B cell (primary cell): ENCODE measurements around the gene HERC2. TPM values are rescaled to one million over a fixed set of nuclear protein-coding genes. Genes with fewer than 3 reads are reported as not detected.

ENCODE experiments used
- ATAC-seq: fragments of 200-7000 bp; cut with Tn5 transposase; one replicate; pipeline ENCODE4 v1.10.0; 2021; ENCODE audit warnings: low read depth, mild to moderate bottlenecking, moderate number of reproducible peaks, moderate library complexity
- CTCF ChIA-PET: fragments of 350-600 bp; sonication (Branson Sonifier 250); formaldehyde crosslinking; loops from one replicate; lab custom pipeline; 2021; ENCODE audit warnings: antibody characterized with exemption, inconsistent platforms; lab: Charles Lee
- POLR2A ChIA-PET: fragments of 350-600 bp; sonication (Branson Sonifier 250); formaldehyde crosslinking; loops from one replicate; lab custom pipeline; 2021; ENCODE audit warnings: antibody characterized with exemption; lab: Charles Lee
- DNase-seq: peaks from one replicate; pipeline ENCODE4 v3.0.0; 2013
- H2AFZ ChIP-seq: 2 replicates; pipeline ENCODE4 v1.6.1; 2012; ENCODE audit warnings: mild to moderate bottlenecking, low read depth, low read length; ENCODE audit not compliant: insufficient read depth, poor library complexity, severe bottlenecking
- H3K27ac ChIP-seq, 2 donors: 1 replicate in 1 of 2; 2 replicates in 1 of 2; pipeline ENCODE4 v1.5.1; 2012 to 2013; ENCODE audit warnings: low read length in 2 of 2, mild to moderate bottlenecking in 2 of 2, moderate library complexity in 1 of 2
- H3K27me3 ChIP-seq, 4 experiments: fragments of 200-600 bp in 1 of 4; sonication (generic) in 1 of 4; replicated peaks in 1 of 4; 1 replicate in 2 of 4; 2 replicates in 2 of 4; pipeline versions ENCODE4 v1.6.1 to v1.7.0; 2013 to 2016; ENCODE audit warnings: low read length in 3 of 4, mild to moderate bottlenecking in 2 of 4, mixed read lengths in 1 of 4, moderate library complexity in 1 of 4; ENCODE audit not compliant: insufficient read depth in 4 of 4, control insufficient read depth in 3 of 4; ENCODE audit errors: control extremely low read depth in 1 of 4
- H3K36me3 ChIP-seq, 2 experiments: replicated peaks in 1 of 2; 1 replicate in 1 of 2; 2 replicates in 1 of 2; pipeline versions ENCODE4 v1.6.1 to v1.7.1; 2013; ENCODE audit warnings: low read length in 1 of 2; ENCODE audit not compliant: insufficient read depth in 2 of 2, control insufficient read depth in 1 of 2; ENCODE audit errors: control extremely low read depth in 1 of 2, extremely low read depth in 1 of 2
- H3K4me1 ChIP-seq, 2 donors: fragments of 200-600 bp in 1 of 2; sonication (generic) in 1 of 2; 1 replicate in 1 of 2; 2 replicates in 1 of 2; pipeline versions ENCODE4 v1.5.1 to v1.6.1; 2013 to 2017; ENCODE audit warnings: low read length in 2 of 2; ENCODE audit not compliant: control insufficient read depth in 2 of 2, insufficient read depth in 2 of 2
- H3K4me2 ChIP-seq: replicated peaks from 2 replicates; pipeline ENCODE3; 2012; ENCODE audit warnings: mild to moderate bottlenecking, low read depth, low read length; ENCODE audit not compliant: poor library complexity, severe bottlenecking
- H3K4me3 ChIP-seq, 5 experiments: fragments of 200-600 bp in 1 of 5; sonication (generic) in 1 of 5; 1 replicate in 3 of 5; 2 replicates in 2 of 5; pipeline versions ENCODE4 v1.5.1 to v1.7.0; 2011 to 2016; ENCODE audit warnings: low read length in 4 of 5, mild to moderate bottlenecking in 4 of 5, low read depth in 2 of 5, control low read depth in 1 of 5, moderate library complexity in 1 of 5; ENCODE audit not compliant: insufficient read depth in 1 of 5; ENCODE audit errors: control extremely low read depth in 1 of 5, extremely low read depth in 1 of 5
- H3K79me2 ChIP-seq: fragments of 200-600 bp; sonication (generic); one replicate; pipeline ENCODE4 v1.6.0; 2016; ENCODE audit warnings: low read length; ENCODE audit not compliant: control insufficient read depth, insufficient read depth
- H3K9ac ChIP-seq: fragments of 200-600 bp; sonication (generic); 2 replicates; pipeline ENCODE4 v1.6.1; 2017; ENCODE audit warnings: mild to moderate bottlenecking, low read length, moderate library complexity
- H3K9me3 ChIP-seq, 3 donors: one replicate each; pipeline versions ENCODE4 v1.6.1 to v1.7.1; 2013; ENCODE audit warnings: low read length in 2 of 3; ENCODE audit not compliant: control insufficient read depth in 2 of 3, insufficient read depth in 1 of 3; ENCODE audit errors: control extremely low read depth in 1 of 3
- H4K20me1 ChIP-seq: 2 replicates; pipeline ENCODE4 v1.6.0; 2012; ENCODE audit warnings: mild to moderate bottlenecking, low read length; ENCODE audit not compliant: insufficient read depth, control insufficient read depth, poor library complexity, severe bottlenecking
- H3K27ac Mint-ChIP-seq: one replicate; pipeline ENCODE4 v1.8.0; 2021; ENCODE audit warnings: mixed read lengths
- H3K27me3 Mint-ChIP-seq: one replicate; pipeline ENCODE4 v1.8.0; 2021; ENCODE audit warnings: mixed read lengths
- H3K4me1 Mint-ChIP-seq: one replicate; pipeline ENCODE4 v1.8.0; 2021; ENCODE audit warnings: mixed read lengths
- H3K4me3 Mint-ChIP-seq: one replicate; pipeline ENCODE4 v1.8.0; 2021; ENCODE audit warnings: mixed read lengths
- H3K9me3 Mint-ChIP-seq: one replicate; pipeline ENCODE4 v1.8.0; 2022; ENCODE audit warnings: mixed read lengths; ENCODE audit not compliant: insufficient read depth
- EZH2 ChIP-seq: IDR thresholded peaks from 2 replicates; pipeline ENCODE4 v1.6.1; 2012; ENCODE audit warnings: borderline replicate concordance, low read depth, mild to moderate bottlenecking, moderate library complexity, low read length; ENCODE audit not compliant: insufficient read depth, poor library complexity, severe bottlenecking
- WGBS: methylation state at CpG from one replicate; pipeline ENCODE4 v1.1.5; 2013; ENCODE audit warnings: missing lambda C conversion rate; ENCODE audit not compliant: insufficient coverage; 5-methylcytosine and 5-hydroxymethylcytosine counted together
- intact Hi-C: fragments of 100-400 bp; cut with micrococcal nuclease; formaldehyde crosslinking; loops from one replicate; pipeline ENCODE4 v1.10.0; 2022
- polyA plus RNA-seq: library from polyadenylated mRNA; depleted of rRNA; stranded (reverse); fragments of >200 nt; gene quantifications from 2 replicates; pipeline ENCODE4 v1.2.3, GENCODE V29; 2012
- total RNA-seq, 2 donors: library from RNA; stranded (reverse); fragments of 120-200 nt in 1 of 2; gene quantifications; 1 replicate in 1 of 2; 2 replicates in 1 of 2; pipeline versions ENCODE4 v1.2.3 to v1.2.4, GENCODE V29; 2013 to 2022
- TF ChIP-seq, protein P1 (sequence below): fragments of 200-600 bp; IDR thresholded peaks from one replicate; pipeline ENCODE4 v1.8.0; 2022; ENCODE audit warnings: antibody characterized with exemption, mild to moderate bottlenecking

Gene HERC2
- total and polyA plus RNA-seq, 2 donors (not counting 1 experiment from before 2014, with no cell fraction given), result 31.0 to 52.7 TPM

DNA sequence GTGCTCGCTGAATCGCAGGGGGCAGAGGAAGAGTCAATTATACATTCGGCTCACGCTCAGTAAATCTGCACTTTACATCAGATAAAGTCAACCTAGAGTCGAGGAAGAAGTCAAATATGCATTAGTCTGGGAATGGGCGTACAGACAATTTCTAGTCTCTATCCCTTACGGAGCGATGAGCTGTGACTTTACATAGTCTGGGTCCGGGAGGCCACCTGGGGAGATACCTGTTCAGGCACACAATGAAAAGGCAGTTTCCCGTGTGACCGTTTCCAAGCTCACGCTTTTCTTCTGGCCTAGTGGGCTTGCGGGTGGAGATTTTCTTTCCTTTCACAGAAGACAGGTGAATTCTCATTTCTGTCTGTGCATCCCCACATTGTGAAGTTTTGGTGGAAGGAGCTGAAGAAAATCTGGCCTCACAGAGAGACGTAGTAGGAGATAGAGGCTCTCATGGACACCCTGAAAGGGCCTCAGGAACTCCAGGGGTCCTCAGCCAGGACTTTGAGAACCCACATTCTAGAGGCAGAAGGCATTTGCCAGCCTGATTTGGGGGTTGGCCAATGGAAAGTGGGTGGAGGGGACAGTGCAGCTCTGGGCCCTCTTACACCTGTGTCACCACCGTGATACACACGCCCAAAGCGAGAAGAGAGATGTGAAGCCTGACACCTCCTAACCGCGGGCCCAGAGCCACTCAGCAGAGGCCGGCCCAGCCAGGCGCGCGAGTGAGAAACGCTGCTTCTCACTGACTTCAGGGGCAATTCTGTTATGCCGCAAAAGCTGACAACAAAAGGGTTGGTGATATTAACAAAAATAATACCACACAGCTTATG lies 212.1 kb downstream of the HERC2 start:
- Histone ChIP-seq H3K27ac (no peak overlapping the region), H3K9me3 (peaks cover 0 to 8% (median 0%) of the 10 kb centered on the region in 3 donors), H3K79me2 (no peaks in the 10 kb centered on the region), H3K4me2 (no peak overlapping the region), H3K27me3 (peaks cover 0 to 31% (median 16%) of the 10 kb centered on the region in 4 experiments), H2AFZ (no peak overlapping the region), H3K9ac (no peak overlapping the region), H3K4me1 (peaks cover 19 to 23% of the 10 kb centered on the region in 2 donors), H3K36me3 (peaks cover 0 to 28% of the 10 kb centered on the region in 2 experiments), H4K20me1 (no peaks in the 10 kb centered on the region), H3K4me3 (no peak overlapping the region)
- no peak for DNase-seq
- Mint-ChIP-seq H3K9me3 (no peaks in the 10 kb centered on the region), H3K27me3 (peaks cover 17% of the 10 kb centered on the region), H3K4me3 (no peak overlapping the region), H3K4me1 (peaks cover 16% of the 10 kb centered on the region), H3K27ac (no peak overlapping the region)
- ATAC-seq, result no peak
- ChIA-PET CTCF (interaction anchor here (0.7 to 1.2 kb wide), 2 partner anchors 17 to 67 kb away, joined by 3 to 5 read pairs; no protein-coding TSS in a partner anchor), POLR2A (no interaction called here)
- intact Hi-C loops, result no loop called here
- WGBS, result 92% methylated on average over 14 of the region's 25 CpGs
- TF ChIP-seq, protein P1, sequence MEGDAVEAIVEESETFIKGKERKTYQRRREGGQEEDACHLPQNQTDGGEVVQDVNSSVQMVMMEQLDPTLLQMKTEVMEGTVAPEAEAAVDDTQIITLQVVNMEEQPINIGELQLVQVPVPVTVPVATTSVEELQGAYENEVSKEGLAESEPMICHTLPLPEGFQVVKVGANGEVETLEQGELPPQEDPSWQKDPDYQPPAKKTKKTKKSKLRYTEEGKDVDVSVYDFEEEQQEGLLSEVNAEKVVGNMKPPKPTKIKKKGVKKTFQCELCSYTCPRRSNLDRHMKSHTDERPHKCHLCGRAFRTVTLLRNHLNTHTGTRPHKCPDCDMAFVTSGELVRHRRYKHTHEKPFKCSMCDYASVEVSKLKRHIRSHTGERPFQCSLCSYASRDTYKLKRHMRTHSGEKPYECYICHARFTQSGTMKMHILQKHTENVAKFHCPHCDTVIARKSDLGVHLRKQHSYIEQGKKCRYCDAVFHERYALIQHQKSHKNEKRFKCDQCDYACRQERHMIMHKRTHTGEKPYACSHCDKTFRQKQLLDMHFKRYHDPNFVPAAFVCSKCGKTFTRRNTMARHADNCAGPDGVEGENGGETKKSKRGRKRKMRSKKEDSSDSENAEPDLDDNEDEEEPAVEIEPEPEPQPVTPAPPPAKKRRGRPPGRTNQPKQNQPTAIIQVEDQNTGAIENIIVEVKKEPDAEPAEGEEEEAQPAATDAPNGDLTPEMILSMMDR, result no peak
- no peak for TF ChIP-seq EZH2

GRCh38 chr15:28107904-28108275 lies 214.1 kb downstream of the HERC2 start:
- Histone ChIP-seq H3K9me3 (peaks cover 0 to 8% (median 0%) of the 10 kb centered on the region in 3 donors), H3K36me3 (peaks cover 0 to 11% of the 10 kb centered on the region in 2 experiments), H3K27ac (no peak overlapping the region), H3K4me2 (peak overlapping the region; percentile 87), H3K9ac (no peak overlapping the region), H3K27me3 (peaks cover 0 to 47% (median 18%) of the 10 kb centered on the region in 4 experiments), H3K79me2 (no peaks in the 10 kb centered on the region), H3K4me1 (peaks cover 19 to 23% of the 10 kb centered on the region in 2 donors), H2AFZ (peak overlapping the region; percentile 67), H3K4me3 (no peak overlapping the region), H4K20me1 (no peaks in the 10 kb centered on the region)
- POLR2A ChIA-PET, result no interaction called here
- WGBS, result 17% methylated on average over 8 of the region's 8 CpGs
- Mint-ChIP-seq H3K4me3 (peak overlapping the region; percentile 65), H3K4me1 (peaks cover 16% of the 10 kb centered on the region), H3K27me3 (peaks cover 34% of the 10 kb centered on the region), H3K27ac (no peak overlapping the region), H3K9me3 (no peaks in the 10 kb centered on the region)
- no peak for ATAC-seq
- DNase-seq, result peak; percentile 23
- no peak for TF ChIP-seq EZH2
- TF ChIP-seq, protein P1, result no peak
- intact Hi-C loops, result no loop called here
- CTCF ChIA-PET, result interaction anchor here (1.5 kb wide), 1 partner anchor 18 kb away, joined by 6 read pairs; no protein-coding TSS in a partner anchor
